GM19351 (cell line): ENCODE results near the gene CCDC148.

ENCODE experiments used
- ATAC-seq: cut with Tn5 transposase; IDR thresholded peaks from one replicate; pipeline ENCODE4 v1.9.1; 2021; ENCODE audit warnings: mild to moderate bottlenecking, moderate library complexity; ENCODE audit not compliant: unreplicated experiment

Gene CCDC148

GRCh38 chr2:158131483-158131912, 325.1 kb downstream of the CCDC148 start:
- ATAC-seq = no peak

- no peak for ATAC-seq
These were observed 325.6 kb downstream of the CCDC148 start for GRCh38 chr2:158130832-158131473.

GRCh38 chr2:158129037-158129436, 327.5 kb downstream of the CCDC148 start:
- ATAC-seq = no peak

GRCh38 chr2:158128168-158128973, 328.2 kb downstream of the CCDC148 start:
- no peak for ATAC-seq

- no peak for ATAC-seq
These were observed 329.2 kb downstream of the CCDC148 start for GRCh38 chr2:158127380-158127804.

GRCh38 chr2:158125756-158126498, 330.6 kb downstream of the CCDC148 start:
- ATAC-seq = no peak

GRCh38 chr2:158124896-158125295, 331.7 kb downstream of the CCDC148 start:
- no peak for ATAC-seq
